ENCODE results near the gene CNN2. TPM values are rescaled to one million over a fixed set of nuclear protein-coding genes. Genes with fewer than 3 reads are reported as not detected.
A peak's percentile ranks its signal among the peaks of the same experiment; 100 is the strongest.

Gene CNN2
- total RNA-seq, 2 donors from 2014 or later = 108 to 132 TPM

DNA sequence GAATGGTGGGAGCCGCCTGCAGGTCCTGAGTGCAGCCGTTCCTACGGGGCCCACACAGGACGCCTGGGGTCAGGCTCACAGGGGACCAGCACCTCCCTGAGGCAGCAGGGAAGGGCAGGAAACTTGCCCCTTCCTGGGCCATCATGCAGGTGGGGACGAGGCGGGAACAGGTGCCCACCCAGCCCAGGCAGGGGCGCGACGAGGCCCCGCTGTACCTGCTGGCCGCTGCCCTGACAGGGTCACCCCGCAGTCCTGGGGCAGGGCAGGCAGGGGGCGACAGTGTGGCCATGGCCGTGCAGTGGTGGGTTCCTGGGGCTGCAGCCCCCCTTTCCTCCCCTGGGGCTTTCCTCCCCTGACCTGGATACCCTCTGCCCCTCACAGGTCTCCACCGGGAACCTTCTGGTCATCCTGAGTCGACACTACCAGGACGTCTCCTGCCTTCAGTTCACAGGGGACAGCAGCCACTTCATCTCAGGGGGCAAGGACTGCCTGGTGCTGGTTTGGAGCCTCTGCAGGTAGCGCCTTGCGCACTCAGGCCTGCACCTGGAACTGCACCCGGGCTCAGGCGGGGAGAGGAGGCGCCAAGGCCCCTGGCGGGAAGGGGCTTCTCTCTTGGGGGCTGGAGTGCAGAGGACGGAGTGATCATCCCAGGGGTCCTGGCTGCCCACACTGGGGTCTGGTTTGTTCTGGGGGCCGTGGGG is 36.9 kb upstream of the CNN2 start:
- H3K27ac ChIP-seq = no peak overlapping the region
- intact Hi-C loops (cut with DNase I) = loop anchor here (10.0 kb wide), 1 partner anchor 125 kb away; no protein-coding TSS in a partner anchor
- H3K36me3 ChIP-seq = no peaks in the 10 kb centered on the region
- no peak overlapping the region for H3K4me3 ChIP-seq
- H3K4me1 ChIP-seq = no peaks in the 10 kb centered on the region
- H3K9ac ChIP-seq (ENCODE audit: low read depth in 2 of 2, low read length in 2 of 2) = no peak overlapping the region
- no peaks in the 10 kb centered on the region for H3K9me3 ChIP-seq
- TF ChIP-seq, protein P1, sequence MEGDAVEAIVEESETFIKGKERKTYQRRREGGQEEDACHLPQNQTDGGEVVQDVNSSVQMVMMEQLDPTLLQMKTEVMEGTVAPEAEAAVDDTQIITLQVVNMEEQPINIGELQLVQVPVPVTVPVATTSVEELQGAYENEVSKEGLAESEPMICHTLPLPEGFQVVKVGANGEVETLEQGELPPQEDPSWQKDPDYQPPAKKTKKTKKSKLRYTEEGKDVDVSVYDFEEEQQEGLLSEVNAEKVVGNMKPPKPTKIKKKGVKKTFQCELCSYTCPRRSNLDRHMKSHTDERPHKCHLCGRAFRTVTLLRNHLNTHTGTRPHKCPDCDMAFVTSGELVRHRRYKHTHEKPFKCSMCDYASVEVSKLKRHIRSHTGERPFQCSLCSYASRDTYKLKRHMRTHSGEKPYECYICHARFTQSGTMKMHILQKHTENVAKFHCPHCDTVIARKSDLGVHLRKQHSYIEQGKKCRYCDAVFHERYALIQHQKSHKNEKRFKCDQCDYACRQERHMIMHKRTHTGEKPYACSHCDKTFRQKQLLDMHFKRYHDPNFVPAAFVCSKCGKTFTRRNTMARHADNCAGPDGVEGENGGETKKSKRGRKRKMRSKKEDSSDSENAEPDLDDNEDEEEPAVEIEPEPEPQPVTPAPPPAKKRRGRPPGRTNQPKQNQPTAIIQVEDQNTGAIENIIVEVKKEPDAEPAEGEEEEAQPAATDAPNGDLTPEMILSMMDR (IDR thresholded peaks at IDR 0.05) = no peak
- DNase-seq = no peak
- no peaks in the 10 kb centered on the region for H3K27me3 ChIP-seq

DNA sequence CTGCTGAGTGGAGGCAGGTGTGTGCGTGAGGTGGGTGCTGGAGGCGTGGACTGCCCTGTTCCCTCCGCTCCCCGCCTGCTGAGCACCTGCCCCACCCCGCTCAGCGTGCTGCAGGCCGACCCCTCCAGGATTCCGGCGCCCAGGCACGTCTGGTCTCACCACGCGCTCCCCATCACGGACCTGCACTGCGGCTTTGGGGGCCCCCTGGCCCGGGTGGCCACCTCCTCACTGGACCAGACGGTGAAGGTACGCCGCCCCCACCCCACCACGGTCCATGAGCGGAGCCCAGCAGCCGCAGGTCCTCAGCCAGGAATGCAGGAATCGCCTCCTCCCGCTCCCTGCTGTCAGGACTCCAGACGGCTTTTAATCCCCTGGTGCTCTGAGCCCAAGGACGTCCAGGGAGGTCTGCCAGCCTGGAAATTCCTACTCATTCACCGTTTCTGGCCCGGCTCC is 36.3 kb upstream of the CNN2 start:
- intact Hi-C loops (cut with DNase I) = no loop called here
- no peak for DNase-seq
- no peak overlapping the region for H3K9ac ChIP-seq (ENCODE audit: low read depth in 2 of 2, low read length in 2 of 2)
- no peak overlapping the region for H3K4me3 ChIP-seq
- H3K9me3 ChIP-seq = no peaks in the 10 kb centered on the region
- no peaks in the 10 kb centered on the region for H3K4me1 ChIP-seq
- H3K27ac ChIP-seq = no peak overlapping the region
- no peaks in the 10 kb centered on the region for H3K36me3 ChIP-seq
- TF ChIP-seq, protein P1 (IDR thresholded peaks at IDR 0.05) = no peak
- no peaks in the 10 kb centered on the region for H3K27me3 ChIP-seq

DNA sequence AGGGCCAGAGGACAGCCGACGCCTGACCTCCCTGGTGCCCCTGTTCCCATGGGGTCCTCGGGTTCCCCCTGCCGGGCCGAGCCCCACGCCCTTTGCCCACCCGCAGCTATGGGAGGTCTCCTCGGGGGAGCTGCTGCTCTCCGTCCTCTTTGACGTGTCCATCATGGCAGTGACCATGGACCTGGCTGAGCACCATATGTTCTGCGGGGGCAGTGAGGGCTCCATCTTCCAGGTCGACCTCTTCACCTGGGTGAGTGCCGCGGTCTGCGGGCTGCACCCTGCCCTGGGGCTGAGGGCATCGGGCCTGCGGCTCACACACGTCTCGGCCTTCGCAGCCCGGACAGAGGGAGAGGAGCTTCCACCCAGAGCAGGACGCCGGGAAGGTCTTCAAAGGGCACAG is 35.7 kb upstream of the CNN2 start:
- Histone ChIP-seq H3K9me3 (no peaks in the 10 kb centered on the region), H3K27me3 (peaks cover 5% of the 10 kb centered on the region), H3K4me3 (no peak overlapping the region), H3K27ac (no peak overlapping the region), H3K9ac (ENCODE audit: low read depth in 2 of 2, low read length in 2 of 2) (no peak overlapping the region), H3K36me3 (no peaks in the 10 kb centered on the region), H3K4me1 (no peaks in the 10 kb centered on the region)
- intact Hi-C loops (cut with DNase I) = no loop called here
- DNase-seq = no peak
- TF ChIP-seq, protein P1 (IDR thresholded peaks at IDR 0.05) = no peak

DNA sequence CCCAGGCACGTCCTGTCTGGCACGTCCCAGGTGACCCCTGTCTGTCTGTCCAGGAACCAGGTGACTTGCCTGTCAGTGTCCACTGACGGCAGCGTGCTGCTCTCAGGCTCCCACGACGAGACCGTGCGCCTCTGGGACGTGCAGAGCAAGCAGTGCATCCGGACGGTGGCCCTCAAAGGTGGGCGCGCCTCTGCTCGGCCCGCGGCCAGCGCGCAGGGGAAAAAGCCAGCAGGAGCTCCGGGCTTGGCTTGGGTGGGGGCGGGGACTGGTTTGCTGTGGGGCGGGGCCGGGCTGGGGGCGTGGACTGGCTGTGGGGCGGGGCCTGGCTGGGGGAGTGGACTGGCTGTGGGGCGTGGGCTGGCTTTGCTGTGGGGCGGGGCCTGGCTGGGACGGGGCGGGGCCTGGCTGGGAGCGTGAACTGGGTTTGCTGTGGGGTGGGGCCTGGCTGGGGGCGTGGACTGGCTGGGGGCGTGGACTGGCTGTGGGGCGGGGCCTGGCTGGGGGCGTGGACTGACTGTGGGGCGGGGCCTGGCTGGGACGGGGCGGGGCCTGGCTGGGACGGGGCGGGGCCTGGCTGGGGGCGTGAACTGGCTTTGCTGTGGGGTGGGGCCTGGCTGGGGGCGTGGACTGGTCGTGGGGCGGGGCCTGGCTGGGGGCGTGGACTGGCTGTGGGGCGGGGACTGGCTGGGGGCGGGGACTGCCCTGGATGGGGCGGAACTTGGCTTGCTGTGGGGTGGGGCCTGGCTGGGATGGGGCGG is 35.1 kb upstream of the CNN2 start:
- intact Hi-C loops (cut with DNase I) = no loop called here
- no peak overlapping the region for H3K27ac ChIP-seq
- no peaks in the 10 kb centered on the region for H3K36me3 ChIP-seq
- peaks cover 11% of the 10 kb centered on the region for H3K27me3 ChIP-seq
- H3K4me1 ChIP-seq = peaks cover 5% of the 10 kb centered on the region
- no peaks in the 10 kb centered on the region for H3K9me3 ChIP-seq
- TF ChIP-seq, protein P1 (IDR thresholded peaks at IDR 0.05) = no peak
- H3K9ac ChIP-seq (ENCODE audit: low read depth in 2 of 2, low read length in 2 of 2) = no peak overlapping the region
- H3K4me3 ChIP-seq = no peak overlapping the region
- DNase-seq = peak; percentile 46

DNA sequence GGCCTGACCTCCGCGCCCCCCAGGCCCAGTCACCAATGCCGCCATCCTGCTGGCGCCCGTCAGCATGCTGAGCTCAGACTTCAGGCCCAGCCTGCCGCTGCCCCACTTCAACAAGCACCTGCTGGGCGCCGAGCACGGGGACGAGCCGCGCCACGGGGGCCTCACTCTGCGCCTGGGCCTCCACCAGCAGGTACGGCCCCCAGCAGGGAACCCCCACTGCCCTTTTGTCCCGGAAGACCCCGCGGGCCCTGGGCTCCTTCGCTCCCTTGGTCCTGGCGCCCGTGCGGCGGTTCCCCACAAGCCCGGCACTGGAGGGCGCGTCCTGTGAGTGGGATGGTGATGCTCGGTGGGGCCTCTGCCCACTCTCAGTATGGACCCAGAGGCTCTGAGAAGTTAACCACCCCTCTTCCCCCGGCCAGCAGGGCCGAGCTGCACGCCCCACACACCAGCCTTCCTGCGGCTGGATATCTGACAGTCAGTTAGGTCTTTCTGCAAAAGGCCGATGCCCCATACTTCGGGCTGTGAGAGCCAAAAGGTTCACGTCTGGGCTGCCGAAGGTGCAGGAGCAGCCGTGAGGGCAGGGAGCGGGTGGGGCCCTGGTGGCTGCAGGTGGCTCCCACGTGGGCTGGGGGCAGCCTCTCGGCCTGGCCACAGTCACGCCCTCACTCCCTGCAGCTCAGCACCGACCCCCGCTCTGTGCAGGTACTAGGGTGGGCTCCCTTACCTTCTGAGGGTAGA is 34.3 kb upstream of the CNN2 start:
- Histone ChIP-seq H3K4me3 (no peak overlapping the region), H3K36me3 (no peaks in the 10 kb centered on the region), H3K9me3 (no peaks in the 10 kb centered on the region), H3K27me3 (peaks cover 14% of the 10 kb centered on the region), H3K4me1 (peaks cover 7% of the 10 kb centered on the region), H3K9ac (ENCODE audit: low read depth in 2 of 2, low read length in 2 of 2) (no peak overlapping the region), H3K27ac (no peak overlapping the region)
- intact Hi-C loops (cut with DNase I) = no loop called here
- TF ChIP-seq, protein P1 (IDR thresholded peaks at IDR 0.05) = no peak
- DNase-seq = no peak
